ENCODE measurements around the gene ENTPD2.
A peak's percentile ranks its signal among the peaks of the same experiment; 100 is the strongest.
"Not testable (repeated sequence)": the region's sequence is repeated elsewhere in the genome, so short reads cannot be mapped to it uniquely, and the experiment has no call there.

Gene ENTPD2

DNA sequence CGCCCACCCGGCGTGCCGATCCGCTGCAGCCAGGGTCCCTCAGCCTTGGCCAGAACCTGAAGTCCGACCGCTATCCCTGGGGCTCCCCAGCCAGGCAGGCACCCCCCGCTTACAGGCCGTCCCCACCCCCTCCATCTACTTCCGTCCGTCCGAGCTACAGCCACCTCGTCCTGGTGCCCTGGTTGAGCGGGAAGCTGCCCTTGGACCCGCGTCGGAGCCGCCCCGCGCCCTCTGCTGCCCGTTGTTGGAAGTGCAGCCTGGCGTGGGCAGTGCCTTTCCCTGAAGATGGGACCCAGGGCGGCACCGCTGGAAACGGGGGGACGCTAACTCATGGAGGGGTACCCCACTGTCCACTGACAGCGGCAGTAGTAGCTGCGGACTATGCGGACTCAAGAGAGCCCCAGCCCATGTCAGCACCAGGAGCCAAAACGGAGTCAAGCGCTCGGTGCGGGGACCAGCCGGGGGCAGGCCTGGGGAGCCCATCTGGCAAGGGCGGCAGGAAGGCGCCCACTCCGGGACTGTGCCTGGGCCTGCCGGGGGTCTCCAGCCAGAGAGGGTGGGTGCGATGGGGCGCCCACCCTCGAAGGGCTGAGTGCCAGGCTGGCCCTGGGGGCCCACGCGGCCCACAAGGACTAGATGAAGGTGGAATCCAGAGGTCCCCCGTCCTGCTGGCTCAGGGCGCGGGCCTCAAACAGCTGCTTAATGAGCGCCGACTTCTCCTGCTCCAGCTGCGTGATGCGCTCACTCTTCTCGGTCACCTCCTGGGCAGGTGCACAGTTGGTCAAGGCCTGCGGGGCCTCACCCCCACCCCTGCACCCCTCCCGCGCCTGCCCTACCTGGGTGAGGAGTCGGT lies 10.4 kb upstream of the ENTPD2 start:
- DNase-seq (ENCODE audit: low read depth, low spot score): peak; percentile 78

DNA sequence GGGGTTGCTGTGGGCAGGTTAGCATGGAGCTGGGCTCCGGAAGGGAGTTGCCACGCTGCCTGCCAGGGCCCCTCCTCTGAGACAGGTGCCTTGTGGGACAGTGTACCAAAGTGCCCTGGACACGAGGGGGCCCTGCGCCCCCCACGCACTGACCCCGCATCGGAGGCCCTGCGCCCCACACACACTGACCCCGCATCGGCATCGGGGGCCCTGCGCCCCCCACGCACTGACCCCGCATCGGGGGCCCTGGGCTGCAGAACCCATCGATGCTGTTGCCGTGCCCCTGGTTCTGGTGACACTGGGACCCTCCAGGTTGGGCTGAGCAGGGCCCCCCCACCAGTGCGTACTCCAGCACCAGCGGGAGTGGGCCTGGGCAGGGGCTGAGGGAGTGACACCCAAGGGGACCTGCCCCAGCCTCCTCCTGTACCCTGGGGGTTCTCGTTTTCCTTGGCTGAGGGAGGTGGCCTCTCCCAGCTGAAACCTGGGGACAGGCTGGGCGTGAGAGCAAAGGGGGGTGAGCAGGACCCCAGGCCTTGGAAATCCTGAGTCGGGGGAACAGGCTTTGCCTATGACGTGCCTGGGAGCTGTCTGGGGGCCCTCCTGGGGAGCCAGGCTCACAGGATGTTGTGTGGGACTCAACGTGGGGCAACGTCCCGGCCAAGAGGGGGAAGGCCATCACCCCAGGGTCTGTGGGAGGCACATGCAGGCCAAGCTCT lies 9.6 kb upstream of the ENTPD2 start:
- no peak for DNase-seq (ENCODE audit: low read depth, low spot score)

DNA sequence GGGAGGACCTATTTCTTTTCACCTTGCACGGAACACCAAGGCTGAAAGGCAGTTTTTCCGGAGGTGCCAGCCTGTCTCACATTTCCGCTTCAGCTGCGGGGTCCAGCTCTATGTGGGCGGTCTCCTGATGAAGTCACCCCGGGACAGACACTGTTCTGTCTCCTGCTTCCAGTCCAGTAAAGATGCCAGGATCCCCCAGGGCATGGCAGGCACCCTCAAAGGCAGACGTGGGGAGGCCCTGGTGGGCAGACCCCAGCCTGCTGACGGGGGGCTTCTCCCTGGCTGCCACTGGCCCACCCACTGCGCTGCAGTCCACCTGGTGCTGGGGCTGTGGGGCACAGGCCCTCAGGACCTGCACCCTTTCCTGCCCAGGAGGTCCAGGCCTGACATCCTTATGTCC lies 8.9 kb upstream of the ENTPD2 start:
- DNase-seq (ENCODE audit: low read depth, low spot score): not testable (repeated sequence)

DNA sequence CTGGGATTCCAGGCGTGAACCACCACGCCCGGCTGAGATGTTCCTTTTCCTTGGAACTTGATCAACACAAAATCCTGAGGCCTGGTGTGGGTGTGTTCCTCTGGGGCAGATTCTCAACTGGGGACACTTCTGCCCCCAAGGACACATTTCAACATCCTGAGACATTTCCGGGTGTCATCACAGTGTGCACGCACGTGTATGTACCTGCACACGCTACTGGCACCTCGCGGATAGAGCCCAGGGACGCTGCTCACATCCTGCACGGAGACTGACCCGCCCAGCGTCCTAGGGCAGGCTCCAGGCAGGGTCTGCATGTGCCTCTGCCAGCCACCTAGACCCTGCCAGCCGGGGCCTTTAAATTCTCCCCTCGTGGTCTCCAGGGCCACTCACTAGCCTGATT lies 8.5 kb upstream of the ENTPD2 start:
- DNase-seq (ENCODE audit: low read depth, low spot score): no peak

DNA sequence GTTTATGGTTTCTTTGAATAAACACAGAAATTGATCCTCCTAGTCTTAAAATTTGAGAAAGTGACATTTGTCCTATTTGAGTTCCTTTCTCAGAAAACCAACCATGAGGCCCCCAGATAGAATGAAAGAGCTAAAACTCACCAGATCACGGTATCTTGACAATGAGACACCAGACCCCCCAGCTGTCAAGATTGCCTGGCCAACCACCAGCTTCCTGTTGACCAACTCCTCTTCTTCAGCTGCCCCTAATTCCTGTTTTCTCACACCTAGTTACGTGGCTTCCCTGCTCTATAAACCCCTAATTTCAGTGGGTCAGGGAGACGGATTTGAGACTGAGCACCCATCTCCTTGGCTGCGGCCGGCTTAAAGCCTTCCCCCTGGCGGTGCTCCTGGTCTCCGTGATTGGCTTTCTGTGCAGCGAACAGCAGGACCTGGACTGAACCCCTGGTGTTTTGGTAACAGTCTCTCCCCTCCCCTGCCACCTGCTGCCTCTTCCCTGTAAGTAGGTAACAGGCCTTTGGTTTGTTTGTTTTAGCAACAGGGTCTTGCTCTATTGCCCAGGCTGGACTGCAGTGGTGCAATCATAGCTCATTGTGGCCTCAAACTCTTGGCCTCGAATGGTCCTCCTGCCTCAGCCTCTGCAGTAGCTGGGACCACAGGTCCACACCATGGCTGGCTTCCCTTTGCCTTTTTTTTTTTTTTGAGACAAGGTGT lies 4.8 kb upstream of the ENTPD2 start:
- no peak for DNase-seq (ENCODE audit: low read depth, low spot score)

DNA sequence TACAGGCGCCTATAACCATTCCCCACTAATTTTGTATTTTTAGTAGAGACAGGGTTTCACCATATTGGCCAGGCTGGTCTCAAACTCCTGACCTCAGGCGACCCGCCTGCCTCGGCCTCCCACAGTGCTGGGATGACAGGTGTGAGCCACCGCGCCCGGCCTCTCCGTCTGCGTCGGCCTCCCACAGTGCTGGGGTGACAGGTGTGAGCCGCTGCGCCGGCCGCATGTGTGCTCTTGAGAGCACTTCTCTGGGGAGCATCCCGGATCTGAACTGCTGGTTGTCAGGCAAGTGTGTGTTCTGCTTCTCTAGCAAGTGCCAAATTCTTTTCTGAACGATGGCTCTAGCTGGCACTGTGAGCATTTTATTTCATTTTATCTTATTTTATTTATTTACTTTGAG lies 3.7 kb upstream of the ENTPD2 start:
- no peak for DNase-seq (ENCODE audit: low read depth, low spot score)

DNA sequence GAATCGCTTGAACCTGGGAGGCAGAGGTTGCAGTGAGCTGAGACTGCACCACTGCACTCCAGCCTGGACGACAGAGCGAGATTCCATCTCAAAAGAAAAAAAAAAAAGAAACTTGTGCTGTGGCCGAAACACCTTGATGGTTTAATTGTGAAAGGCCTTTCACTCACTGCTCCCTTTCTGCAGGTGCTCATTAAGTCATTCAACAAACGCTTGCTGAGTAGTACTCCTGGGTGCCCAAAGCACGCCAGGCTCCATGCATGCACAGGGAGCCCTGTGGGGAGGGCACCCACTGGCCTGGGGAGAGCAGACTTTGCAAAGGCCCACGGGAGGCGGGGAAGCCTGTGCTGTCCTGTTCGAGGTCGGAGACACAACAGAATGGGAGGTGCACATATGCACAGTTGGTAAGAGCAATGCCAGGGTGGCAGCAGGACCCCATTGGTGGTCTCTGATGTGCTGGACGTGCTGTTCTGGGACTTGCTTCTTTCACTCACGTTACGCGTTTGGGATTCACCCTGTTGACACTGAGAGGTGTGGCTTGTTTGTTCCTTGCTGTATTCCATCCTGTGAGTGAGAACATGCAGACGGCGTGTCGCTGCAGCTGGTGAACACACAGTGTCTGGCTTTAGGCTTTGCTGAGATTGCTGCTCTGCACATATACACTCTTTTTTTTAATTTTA lies 3.0 kb upstream of the ENTPD2 start:
- DNase-seq (ENCODE audit: low read depth, low spot score): no peak

DNA sequence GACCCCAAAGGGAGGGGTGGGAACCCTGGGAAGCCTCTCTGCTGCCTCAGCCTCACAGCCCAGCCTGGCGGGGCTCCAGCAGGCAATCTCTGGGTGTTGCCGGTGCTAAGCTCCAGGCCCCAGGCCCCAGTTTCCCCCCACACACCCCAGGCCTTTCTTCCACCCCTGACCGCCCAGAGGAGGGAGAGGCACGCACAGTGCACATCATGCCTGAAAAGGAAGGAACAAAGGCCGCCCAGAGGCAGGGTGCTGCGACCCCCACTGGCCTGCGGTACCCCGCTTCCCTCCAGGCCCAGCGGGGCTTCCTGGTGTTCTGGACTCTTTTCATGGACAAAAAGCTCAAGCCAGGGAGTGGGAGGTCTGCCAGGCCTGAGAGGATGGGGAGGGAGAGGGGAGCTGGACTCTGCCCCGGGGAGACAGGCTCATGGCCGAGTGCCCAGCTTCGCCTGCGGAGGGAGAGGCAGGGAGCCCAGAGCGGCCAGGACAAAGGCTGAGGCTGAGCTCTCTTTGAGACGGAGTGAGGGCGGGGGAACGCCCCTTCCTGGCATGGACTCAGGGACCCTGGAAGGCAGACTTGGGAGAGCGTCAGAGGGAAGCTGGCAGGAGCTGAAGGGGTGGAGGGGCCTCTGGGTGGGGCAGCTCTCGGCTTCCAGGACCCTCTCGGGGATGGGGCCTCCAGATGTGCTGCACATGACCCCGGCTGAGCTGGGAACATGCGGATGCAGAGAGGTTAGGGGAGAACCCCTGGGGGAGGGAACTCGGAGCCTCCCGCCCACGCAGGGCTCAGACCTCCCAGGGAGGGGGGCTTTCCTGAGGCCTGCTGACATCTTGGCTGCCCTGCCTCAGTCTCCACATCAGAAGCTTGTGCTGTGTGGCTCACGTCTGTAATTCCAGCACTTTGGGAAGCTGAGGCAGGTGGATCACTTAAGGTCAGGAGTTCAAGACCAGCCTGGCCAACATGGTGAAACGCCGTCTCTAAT lies 1.8 kb upstream of the ENTPD2 start:
- no peak for DNase-seq (ENCODE audit: low read depth, low spot score)

DNA sequence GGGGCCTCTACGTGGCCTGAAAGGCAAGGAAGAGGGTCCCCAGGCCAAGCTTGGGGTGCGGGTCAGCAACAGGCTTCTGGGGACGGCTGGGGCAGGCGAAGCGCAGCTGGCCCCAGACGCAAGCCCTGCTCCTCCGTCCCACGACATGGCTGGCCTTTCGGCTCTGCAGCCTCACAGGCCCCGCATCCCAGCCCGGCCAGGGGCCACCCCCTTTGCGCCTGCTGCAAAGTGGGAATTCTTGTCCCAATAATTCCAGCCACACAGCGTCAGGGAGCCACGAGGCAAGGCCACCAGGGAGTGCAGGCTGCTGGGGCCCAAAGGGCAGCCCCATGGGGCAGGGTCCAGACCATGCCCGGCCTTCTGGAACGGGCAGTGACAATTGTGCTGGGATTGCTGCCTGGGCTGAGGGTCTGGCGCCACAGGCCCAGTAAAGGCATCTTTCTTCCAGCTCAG lies 1.1 kb upstream of the ENTPD2 start:
- DNase-seq (ENCODE audit: low read depth, low spot score): no peak

DNA sequence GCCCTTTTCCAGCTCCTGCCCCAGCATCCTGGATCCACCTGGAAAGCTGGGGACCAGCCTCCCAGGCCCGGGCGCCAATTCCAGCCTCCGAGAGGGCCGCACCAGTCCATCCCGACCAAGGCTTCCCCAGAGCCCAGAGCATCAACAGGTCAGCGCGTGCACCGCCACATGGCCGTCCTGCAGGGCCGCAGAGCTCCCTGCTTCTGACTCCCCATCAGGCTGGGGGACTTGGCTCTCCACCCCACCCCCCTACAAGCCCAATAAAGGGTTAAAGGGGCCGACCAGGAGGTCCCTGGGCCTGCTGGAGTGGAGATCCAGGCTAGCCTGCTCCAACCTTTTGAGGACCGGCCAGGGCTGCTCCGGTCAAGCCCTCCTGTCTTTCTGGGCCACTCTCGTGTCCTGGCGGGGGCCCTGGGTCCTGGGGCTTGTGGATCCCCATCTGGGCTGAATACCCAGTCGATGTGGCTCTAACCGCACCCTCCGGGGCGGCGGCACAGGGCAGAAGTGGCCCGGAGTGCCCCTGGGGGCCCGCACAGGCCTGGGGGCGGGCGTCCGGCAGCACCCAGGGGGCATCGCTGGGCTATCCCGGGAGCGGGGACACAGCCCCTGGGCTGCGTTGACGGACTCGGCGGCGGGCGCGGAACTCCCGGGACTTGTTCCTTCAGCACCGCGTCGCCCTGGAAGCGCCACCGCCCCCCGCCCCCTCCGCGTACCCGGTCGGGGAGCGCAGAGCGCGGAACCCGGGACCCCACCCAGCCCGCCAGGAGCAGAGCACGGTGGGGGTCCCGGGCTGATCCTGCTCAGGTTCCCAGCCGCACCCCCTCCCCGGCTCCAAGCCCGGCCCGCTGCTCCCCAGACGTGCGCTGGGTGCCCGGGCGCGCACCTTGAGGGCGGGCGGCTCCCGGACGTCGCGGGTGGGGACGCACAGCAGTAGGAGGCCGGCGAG lies 590 bp downstream of the ENTPD2 start:
- DNase-seq (ENCODE audit: low read depth, low spot score): no peak

DNA sequence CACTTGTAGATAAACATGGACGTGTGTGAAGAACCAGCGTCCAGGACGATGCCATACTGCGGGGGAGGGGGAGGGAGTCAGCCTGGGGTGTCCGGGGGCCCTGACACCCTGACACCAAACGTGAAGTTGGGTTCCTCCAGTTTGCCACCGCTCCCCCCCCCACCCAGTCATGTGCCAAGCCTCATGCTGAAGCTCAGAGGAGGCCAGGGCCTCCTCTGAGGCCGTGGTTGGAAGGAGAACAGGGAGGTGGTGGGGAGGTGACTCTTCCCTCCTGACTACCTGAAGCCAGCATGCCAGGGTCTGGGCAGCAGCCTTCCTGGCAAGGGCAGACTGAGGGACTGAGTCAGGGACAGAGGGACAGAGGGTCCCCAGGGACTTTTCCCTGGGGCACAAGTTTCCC lies 1.6 kb downstream of the ENTPD2 start:
- no peak for DNase-seq (ENCODE audit: low read depth, low spot score)

DNA sequence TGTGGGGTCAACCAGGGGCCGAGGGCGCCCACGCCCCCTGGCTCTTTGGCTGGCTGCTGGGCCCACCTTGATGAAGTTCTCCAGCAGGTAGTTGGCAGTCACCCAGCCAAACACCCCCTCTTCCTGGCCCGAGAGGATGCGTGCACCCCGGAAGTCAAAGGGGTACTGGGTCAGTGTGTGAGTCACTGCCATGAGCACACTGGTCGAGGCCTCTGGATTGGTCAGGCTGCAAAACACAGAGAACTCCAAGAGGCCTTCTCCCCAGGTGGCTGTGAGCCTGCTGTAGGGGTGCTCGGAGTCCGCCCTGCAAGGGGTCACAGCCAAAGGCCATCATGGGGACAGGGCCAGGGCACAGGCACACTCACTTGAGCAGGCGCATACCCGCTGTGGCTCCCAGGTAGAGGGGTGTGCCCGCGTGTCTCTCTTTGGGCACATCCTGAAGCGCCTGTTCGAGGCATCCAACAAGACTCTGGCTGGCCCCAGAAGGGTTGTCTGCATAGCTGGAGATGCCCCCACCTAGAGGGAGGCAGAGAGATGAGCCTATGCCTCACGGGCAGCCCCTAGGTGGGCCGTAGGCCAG lies 2.6 kb downstream of the ENTPD2 start:
- no peak for DNase-seq (ENCODE audit: low read depth, low spot score)

DNA sequence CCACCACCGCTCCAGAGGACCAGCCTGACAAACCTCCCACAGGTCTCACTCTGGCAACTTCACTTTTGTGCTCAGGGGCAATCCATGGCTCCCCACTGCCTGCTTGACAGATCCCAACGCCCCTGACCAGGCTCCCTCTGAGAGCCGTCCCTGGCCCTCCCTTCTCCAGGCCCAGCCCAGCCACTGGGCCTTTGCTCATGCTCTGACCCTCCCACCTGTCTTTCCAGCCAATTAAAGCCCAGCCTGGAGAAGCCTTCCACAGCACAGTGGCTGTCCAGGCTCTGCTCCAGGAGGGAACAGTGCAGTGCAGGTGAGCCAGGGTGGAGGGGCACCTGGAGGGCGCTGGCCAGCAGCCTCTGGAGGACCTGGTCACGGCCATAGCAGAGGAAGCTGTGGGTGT lies 3.3 kb downstream of the ENTPD2 start:
- peak; percentile 33 for DNase-seq (ENCODE audit: low read depth, low spot score)

DNA sequence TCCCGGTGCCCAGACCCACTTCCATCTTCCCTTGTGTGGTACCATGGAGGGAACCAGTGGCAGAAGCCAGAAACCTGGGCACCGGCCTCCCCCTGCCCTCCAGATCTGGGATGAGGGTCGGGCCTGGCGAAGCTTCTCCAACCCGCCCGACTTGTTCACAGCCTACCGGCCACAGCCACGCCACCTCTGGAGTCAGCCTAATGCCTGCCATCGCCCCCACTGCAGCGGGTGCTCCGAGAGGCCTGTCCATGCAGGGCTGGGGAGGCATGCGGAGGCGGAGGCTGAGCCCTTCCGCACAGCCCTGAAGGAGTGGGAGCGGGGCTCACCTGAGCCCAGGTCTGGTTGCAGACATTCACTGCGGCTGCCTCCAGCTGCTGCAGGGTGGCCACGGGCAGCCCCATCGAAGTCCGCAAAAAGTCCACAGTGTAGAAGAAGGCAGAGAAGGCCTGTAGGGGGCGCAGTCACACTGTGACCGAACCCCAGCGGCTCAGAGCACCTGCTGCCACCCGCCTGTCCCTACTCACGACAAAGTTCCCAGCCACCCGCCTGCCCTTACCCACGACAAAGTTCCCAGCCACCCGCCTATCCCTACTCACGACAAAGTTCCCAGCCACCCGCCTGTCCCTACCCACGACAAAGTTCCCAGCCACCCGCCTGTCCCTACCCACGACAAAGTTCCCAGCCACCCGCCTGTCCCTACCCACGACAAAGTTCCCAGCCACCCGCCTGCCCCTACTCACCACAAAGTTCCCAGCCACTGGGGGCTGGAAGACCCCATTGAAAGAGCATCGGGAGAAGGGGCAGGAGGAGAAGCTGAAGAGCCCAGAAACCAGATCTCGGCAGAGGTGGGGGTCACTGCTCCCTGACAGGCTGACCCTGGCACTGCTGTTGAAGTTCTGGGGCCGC lies 4.1 kb downstream of the ENTPD2 start:
- peak; percentile 81 for DNase-seq (ENCODE audit: low read depth, low spot score)

DNA sequence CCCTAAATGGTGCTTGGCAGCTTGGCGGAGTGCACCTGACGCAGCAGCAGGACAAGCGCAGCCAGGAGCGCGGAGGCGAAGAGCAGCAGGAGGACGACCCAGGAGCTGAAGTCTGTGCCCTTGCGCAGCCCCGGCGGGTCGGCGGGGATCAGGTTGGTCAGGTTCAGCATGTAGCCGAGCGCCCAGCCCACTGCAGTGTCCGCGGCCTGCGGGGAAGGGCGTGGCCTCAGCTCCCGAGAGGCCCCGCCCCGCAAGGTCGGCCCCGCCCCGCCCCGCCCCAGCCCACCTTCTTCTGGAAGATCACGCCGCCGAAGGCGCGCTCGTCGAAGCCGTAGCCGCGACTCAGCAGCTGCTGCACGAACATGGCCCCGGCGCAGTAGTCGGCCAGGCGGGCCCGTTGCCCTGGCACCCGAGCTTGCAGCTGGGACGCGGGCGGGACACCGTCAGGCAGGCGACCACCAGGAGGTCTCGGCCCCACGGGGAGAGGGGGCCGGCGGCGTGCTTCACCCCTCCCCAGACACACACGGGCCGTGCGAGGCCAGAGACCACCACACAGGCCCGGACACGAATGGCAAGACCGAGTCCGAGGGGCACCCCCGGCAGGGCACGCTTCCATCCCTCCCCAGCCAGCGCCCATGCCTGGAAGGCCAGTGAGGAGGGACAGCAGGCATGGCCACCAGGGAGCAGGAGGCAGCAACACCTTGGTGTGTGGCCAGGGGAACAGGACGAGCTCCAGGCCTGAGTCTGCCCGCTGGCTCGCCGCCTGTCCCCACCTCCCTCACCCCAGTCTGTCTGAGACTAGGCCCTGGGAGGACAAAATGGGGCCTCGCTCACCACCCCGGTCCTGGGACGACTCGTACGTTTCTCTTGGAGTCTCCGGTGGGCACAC lies 5.0 kb downstream of the ENTPD2 start:
- DNase-seq (ENCODE audit: low read depth, low spot score): peak; percentile 66

DNA sequence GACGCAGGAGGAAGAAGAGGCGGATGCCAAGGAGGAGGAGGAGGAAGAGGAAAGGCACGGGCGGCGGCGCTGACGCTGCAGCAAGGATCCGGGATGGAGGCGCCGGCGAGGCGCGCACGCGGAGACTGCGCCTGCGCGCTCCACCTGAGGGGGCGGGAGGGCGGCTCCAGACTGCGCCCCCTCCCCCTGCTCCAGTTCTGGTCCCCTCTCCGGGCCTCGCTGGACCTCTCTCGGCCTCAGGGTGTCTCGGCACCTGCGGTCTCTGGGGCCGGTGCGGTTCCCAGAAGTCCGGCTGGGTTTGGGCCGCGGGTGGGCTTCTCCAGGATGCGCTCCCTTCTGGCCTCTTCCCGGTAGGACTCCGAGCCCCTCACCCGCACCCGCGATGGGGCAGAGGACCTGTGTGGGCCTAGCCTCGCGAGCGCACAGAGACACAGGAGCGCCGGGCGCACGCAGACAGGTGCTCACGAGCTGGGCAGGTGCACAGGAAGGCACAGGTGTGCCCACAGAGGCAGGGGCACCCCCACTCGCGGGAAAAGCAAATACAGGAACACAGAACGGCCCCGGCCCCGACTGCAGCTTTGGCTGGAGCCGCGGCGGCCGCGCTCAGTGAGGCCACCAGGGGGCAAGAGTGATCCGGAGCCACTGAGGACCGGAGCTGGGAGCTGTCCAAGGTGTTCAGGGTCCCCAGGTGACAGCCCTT lies 7.6 kb downstream of the ENTPD2 start, which contains the start of gene NPDC1:
NPDC1 (minus strand) TSS at position 90 of the 700 bp plus-strand sequence. CDS start 188 bp downstream, outside the sequence.
- DNase-seq (ENCODE audit: low read depth, low spot score): peak; percentile 93

Data from ELF-1 (cell line).